ENCODE data around the gene TAF1L.

GRCh38 chr9:32589083-32589723 is 46.3 kb downstream of the TAF1L start:
- peak; percentile 79 for TF ChIP-seq CTCF (IDR thresholded peaks at IDR 0.05; ENCODE audit: low read depth, low read length)
- TF ChIP-seq POLR2A (IDR thresholded peaks at IDR 0.05; ENCODE audit: extremely low read depth, insufficient read length) = no peak
- no peak for TF ChIP-seq MAX (IDR thresholded peaks at IDR 0.05; ENCODE audit: low read depth, low read length)
